HCT116 (cell line): Measurements from ENCODE around the gene CBX4. TPM values are rescaled to one million over a fixed set of nuclear protein-coding genes. Genes with fewer than 3 reads are reported as not detected.

Experiments
- ATAC-seq: fragments of 200-7000 bp; cut with Tn5 transposase; 2 replicates; pipeline ENCODE4 v1.9.1; 2020; ENCODE audit warnings: mild to moderate bottlenecking, moderate library complexity
- BruUV-seq: library from RNA; stranded (reverse); fragments of 400-500 nt; replicated peaks from 2 replicates; lab custom pipeline; 2021; lab: Mats Ljungman, UMichigan
- CTCF ChIA-PET: fragments of 300-600 bp; sonication (Branson Sonifier 250); formaldehyde crosslinking; loops from one replicate; lab custom pipeline; 2021; ENCODE audit warnings: antibody characterized with exemption; lab: Charles Lee
- POLR2A ChIA-PET: fragments of 300-600, 350-600 bp; sonication (Branson Sonifier 250); formaldehyde crosslinking; loops from one replicate; lab custom pipeline; 2021; ENCODE audit warnings: antibody characterized with exemption; lab: Charles Lee
- RAD21 ChIA-PET, 2 experiments: fragments of 300-600 bp; sonication (Branson Sonifier 250); formaldehyde crosslinking; loops; one replicate each; lab custom pipeline; 2023; ENCODE audit warnings: low total read pairs in 2 of 2; ENCODE audit not compliant: uncharacterized antibody in 2 of 2, unreplicated experiment in 2 of 2, low non-redundant PET in 1 of 2; lab: Charles Lee
- DNase-seq: peaks from one replicate; pipeline ENCODE4 v3.0.0-alpha.2; 2010; ENCODE audit warnings: low read depth, low spot score
- H2AFZ ChIP-seq: fragments of 200-600 bp; shearing (Covaris generic), sonication (generic); 2 replicates; pipeline ENCODE4 v1.6.1; 2017; ENCODE audit warnings: low read depth, mixed run types, mixed read lengths, antibody characterized with exemption, low read length; ENCODE audit not compliant: poor library complexity, severe bottlenecking
- H3K27ac ChIP-seq: 2 replicates; pipeline ENCODE4 v1.5.1; 2012; ENCODE audit warnings: low read depth, low read length
- H3K27me3 ChIP-seq: fragments of 200-600 bp; sonication (generic); 2 replicates; pipeline ENCODE4 v1.6.1; 2016; ENCODE audit warnings: mixed run types, low read length, mixed read lengths; ENCODE audit not compliant: insufficient read depth
- H3K36me3 ChIP-seq, 2 experiments: fragments of 200-500 bp in 1 of 2; fragments of 200-600 bp in 1 of 2; sonication (Bioruptor generic) in 1 of 2; sonication (generic) in 1 of 2; 2 replicates each; pipeline versions ENCODE4 v1.5.1 to v1.6.1; 2014 to 2016; ENCODE audit warnings: low read length in 2 of 2, inconsistent platforms in 1 of 2, mixed read lengths in 1 of 2, mixed run types in 1 of 2; ENCODE audit not compliant: insufficient read depth in 2 of 2, control insufficient read depth in 1 of 2
- H3K4me1 ChIP-seq, 2 experiments: fragments of 200-600 bp in 1 of 2; sonication (generic) in 1 of 2; 2 replicates each; pipeline versions ENCODE4 v1.5.1 to v1.6.1; 2012 to 2017; ENCODE audit warnings: low read length in 2 of 2, inconsistent platforms in 1 of 2, mild to moderate bottlenecking in 1 of 2, mixed read lengths in 1 of 2, mixed run types in 1 of 2, moderate library complexity in 1 of 2; ENCODE audit not compliant: insufficient read depth in 2 of 2, control insufficient read depth in 1 of 2
- H3K4me2 ChIP-seq: fragments of 200-600 bp; sonication (generic); 2 replicates; pipeline ENCODE4 v1.6.1; 2017; ENCODE audit warnings: mixed run types, low read length, mixed read lengths
- H3K4me3 ChIP-seq, 2 experiments: fragments of 200-600 bp in 1 of 2; sonication (generic) in 1 of 2; replicated peaks in 1 of 2; 2 replicates each; pipeline ENCODE4 v1.5.1; 2011 to 2016; ENCODE audit warnings: low read length in 2 of 2, control low read depth in 1 of 2, low read depth in 1 of 2, mild to moderate bottlenecking in 1 of 2, mixed read lengths in 1 of 2, mixed run types in 1 of 2
- H3K79me2 ChIP-seq: fragments of 200-600 bp; sonication (generic); 2 replicates; pipeline ENCODE4 v1.6.1; 2017; ENCODE audit warnings: mild to moderate bottlenecking, mixed run types, low read length, moderate library complexity, mixed read lengths; ENCODE audit not compliant: insufficient read depth
- H3K9ac ChIP-seq: fragments of 200-600 bp; sonication (generic); 2 replicates; pipeline ENCODE4 v1.6.1; 2016; ENCODE audit warnings: low read length, mixed read lengths
- H3K9me2 ChIP-seq: fragments of 200-600 bp; sonication (generic), shearing (Covaris generic); 2 replicates; pipeline ENCODE4 v1.6.1; 2017; ENCODE audit warnings: mixed run types, mild to moderate bottlenecking, moderate library complexity; ENCODE audit not compliant: insufficient read depth
- H3K9me3 ChIP-seq, 2 experiments: fragments of 200-500 bp in 1 of 2; fragments of 200-600 bp in 1 of 2; sonication (Bioruptor generic) in 1 of 2; sonication (generic) in 1 of 2; 2 replicates each; pipeline ENCODE4 v1.6.1; 2014 to 2017; ENCODE audit warnings: low read length in 2 of 2, mixed read lengths in 2 of 2, inconsistent platforms in 1 of 2, low read depth in 1 of 2, mild to moderate bottlenecking in 1 of 2, mixed run types in 1 of 2, moderate library complexity in 1 of 2; ENCODE audit not compliant: control insufficient read depth in 1 of 2, insufficient read depth in 1 of 2
- H4K20me1 ChIP-seq: fragments of 200-600 bp; sonication (generic), shearing (Covaris generic); 2 replicates; pipeline ENCODE4 v1.6.1; 2017; ENCODE audit warnings: mixed run types, mild to moderate bottlenecking, moderate library complexity; ENCODE audit not compliant: insufficient read depth
- ATF3 ChIP-seq: IDR thresholded peaks from 2 replicates; pipeline ENCODE4 v1.6.1; 2012
- CBX3 ChIP-seq: IDR thresholded peaks from 2 replicates; pipeline ENCODE4 v1.6.1; 2012; ENCODE audit warnings: low read depth
- EGR1 ChIP-seq: IDR thresholded peaks from 2 replicates; pipeline ENCODE4 v1.6.1; 2012; ENCODE audit warnings: low read depth
- ELF1 ChIP-seq: IDR thresholded peaks from 2 replicates; pipeline ENCODE4 v1.6.1; 2012; ENCODE audit warnings: low read depth, borderline replicate concordance
- EZH2 ChIP-seq: fragments of 200-600 bp; sonication (generic); IDR thresholded peaks from 2 replicates; pipeline ENCODE4 v1.6.1; 2017; ENCODE audit warnings: antibody characterized with exemption, mixed run types
- FOSL1 ChIP-seq: IDR thresholded peaks from 2 replicates; pipeline ENCODE4 v1.6.1; 2012; ENCODE audit warnings: low read depth
- ZBTB33 ChIP-seq: IDR thresholded peaks from 2 replicates; pipeline ENCODE4 v1.6.1; 2011; ENCODE audit warnings: mild to moderate bottlenecking, low read length, moderate library complexity; ENCODE audit not compliant: insufficient replicate concordance; ENCODE audit errors: extremely low read depth
- ZFX ChIP-seq: fragments of 450-650 bp; IDR thresholded peaks from 2 replicates; pipeline ENCODE4 v1.6.1; 2017
- ZNF274 ChIP-seq: fragments of 200-500 bp; sonication (Bioruptor generic); IDR thresholded peaks from 2 replicates; pipeline ENCODE4 v1.6.1; 2014; ENCODE audit warnings: mild to moderate bottlenecking, low read depth, low read length, inconsistent platforms
- intact Hi-C: fragments of 100-400 bp; cut with micrococcal nuclease; formaldehyde crosslinking; loops from 2 replicates; pipeline ENCODE4 v1.10.0; 2022
- total RNA-seq: library from RNA; stranded (reverse); gene quantifications from one replicate; pipeline ENCODE4 v1.2.1, GENCODE V29; 2021; ENCODE audit not compliant: unreplicated experiment
- TF ChIP-seq, protein P1 (sequence below): IDR thresholded peaks from 2 replicates; pipeline ENCODE4 v1.6.1; 2012

The CBX4 gene
- total RNA-seq, 1 experiment from 2014 or later = 60.9 TPM

GRCh38 chr17:79824893-79825579, 14.2 kb downstream of the CBX4 start:
- TF ChIP-seq ELF1 = no peak
- TF ChIP-seq FOSL1 = no peak
- TF ChIP-seq ZBTB33 = no peak
- no peak for TF ChIP-seq EGR1
- no peak for TF ChIP-seq ATF3
- intact Hi-C loops = no loop called here
- ChIA-PET POLR2A (no interaction called here), RAD21 (no interaction called here), CTCF (no interaction called here)
- Histone ChIP-seq H3K36me3 (no peaks in the 10 kb centered on the region), H3K4me2 (no peak overlapping the region), H3K9me3 (no peaks in the 10 kb centered on the region), H3K4me1 (peaks cover 10 to 14% of the 10 kb centered on the region in 2 experiments; a peak in 2 of 4 replicates), H3K9ac (no peak overlapping the region), H3K27ac (no peak overlapping the region), H3K27me3 (no peaks in the 10 kb centered on the region), H3K79me2 (no peaks in the 10 kb centered on the region), H4K20me1 (no peaks in the 10 kb centered on the region), H2AFZ (no peak overlapping the region), H3K9me2 (no peaks in the 10 kb centered on the region), H3K4me3 (no peak overlapping the region)
- BruUV-seq = no TSS peak
- DNase-seq (no peak), ATAC-seq (no peak)

GRCh38 chr17:79824234-79824633, 15.0 kb downstream of the CBX4 start:
- intact Hi-C loops = no loop called here
- H3K27me3 ChIP-seq = no peaks in the 10 kb centered on the region
- CTCF ChIA-PET = interaction anchor here (1.9 kb wide), 1 partner anchor 16 kb away, joined by 8 read pairs; no protein-coding TSS in a partner anchor

More at GRCh38 chr17:79824234-79824633, 15.0 kb downstream of the CBX4 start:
- DNase-seq (no peak), ATAC-seq (no peak)
- BruUV-seq = no TSS peak
- Histone ChIP-seq H3K4me1 (peaks cover 6 to 10% of the 10 kb centered on the region in 2 experiments; a peak in 2 of 4 replicates), H3K36me3 (no peaks in the 10 kb centered on the region), H3K9me2 (no peaks in the 10 kb centered on the region), H4K20me1 (no peaks in the 10 kb centered on the region), H3K4me2 (no peak overlapping the region), H3K4me3 (no peak overlapping the region), H2AFZ (no peak overlapping the region), H3K27ac (no peak overlapping the region), H3K9ac (no peak overlapping the region), H3K9me3 (no peaks in the 10 kb centered on the region), H3K79me2 (no peaks in the 10 kb centered on the region)
- no peak for TF ChIP-seq EZH2
- no peak for TF ChIP-seq ZFX
- no peak for TF ChIP-seq CBX3
- TF ChIP-seq, protein P1, sequence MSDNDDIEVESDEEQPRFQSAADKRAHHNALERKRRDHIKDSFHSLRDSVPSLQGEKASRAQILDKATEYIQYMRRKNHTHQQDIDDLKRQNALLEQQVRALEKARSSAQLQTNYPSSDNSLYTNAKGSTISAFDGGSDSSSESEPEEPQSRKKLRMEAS = no peak
- no peak for TF ChIP-seq ZNF274
- ChIA-PET POLR2A (no interaction called here), RAD21 (no interaction called here)
